Natural killer cell (primary cell): ENCODE measurements around the gene PAX6. TPM values are rescaled to one million over a fixed set of nuclear protein-coding genes. Genes with fewer than 3 reads are reported as not detected.

Experiments
- ATAC-seq, 3 donors: fragments of 150-1000 bp in 2 of 3; fragments of 200-7000 bp in 1 of 3; cut with Tn5 transposase; 1 replicate in 1 of 3; 2 replicates in 2 of 3; pipeline ENCODE4 v1.10.0; 2021; ENCODE audit warnings: mild to moderate bottlenecking in 2 of 3, moderate library complexity in 2 of 3
- DNase-seq, 2 donors: peaks; one replicate each; pipeline versions ENCODE4 v3.0.0 to v3.0.0-alpha.2; 2013 to 2021; ENCODE audit warnings: mixed read lengths in 1 of 2
- H3K27ac ChIP-seq: one replicate; pipeline ENCODE4 v1.5.1; 2013; ENCODE audit warnings: mild to moderate bottlenecking, low read length
- H3K27me3 ChIP-seq: one replicate; pipeline ENCODE4 v1.6.1; 2013; ENCODE audit warnings: low read length; ENCODE audit not compliant: control insufficient read depth, insufficient read depth
- H3K36me3 ChIP-seq: one replicate; pipeline ENCODE4 v1.6.1; 2013; ENCODE audit warnings: low read length; ENCODE audit not compliant: control insufficient read depth, insufficient read depth
- H3K4me1 ChIP-seq: one replicate; pipeline ENCODE4 v1.6.1; 2013; ENCODE audit warnings: low read length; ENCODE audit not compliant: control insufficient read depth, insufficient read depth
- H3K4me3 ChIP-seq: one replicate; pipeline ENCODE4 v1.5.1; 2013; ENCODE audit warnings: low read length
- H3K9me3 ChIP-seq: one replicate; pipeline ENCODE4 v1.6.1; 2013; ENCODE audit warnings: low read length; ENCODE audit not compliant: control insufficient read depth, insufficient read depth
- H3K27ac Mint-ChIP-seq, 2 donors: one replicate each; pipeline ENCODE4 v1.8.0; 2022; ENCODE audit warnings: mild to moderate bottlenecking in 2 of 2, mixed read lengths in 2 of 2, moderate library complexity in 1 of 2
- H3K27me3 Mint-ChIP-seq, 2 donors: one replicate each; pipeline ENCODE4 v1.8.0; 2022; ENCODE audit warnings: low read depth in 2 of 2, mixed read lengths in 2 of 2
- H3K36me3 Mint-ChIP-seq: one replicate; pipeline ENCODE4 v1.8.0; 2022; ENCODE audit warnings: mixed read lengths
- H3K4me1 Mint-ChIP-seq, 2 donors: one replicate each; pipeline ENCODE4 v1.8.0; 2022; ENCODE audit warnings: mixed read lengths in 2 of 2
- H3K4me3 Mint-ChIP-seq: one replicate; pipeline ENCODE4 v1.8.0; 2022; ENCODE audit warnings: mild to moderate bottlenecking, moderate library complexity, mixed read lengths
- H3K9me3 Mint-ChIP-seq, 2 donors: one replicate each; pipeline ENCODE4 v1.8.0; 2022; ENCODE audit warnings: mixed read lengths in 2 of 2
- CTCF ChIP-seq: fragments of 200-600 bp; IDR thresholded peaks from one replicate; pipeline ENCODE4 v1.8.0; 2022; ENCODE audit warnings: antibody characterized with exemption
- WGBS: methylation state at CpG from one replicate; pipeline ENCODE4 v1.1.7; 2013; ENCODE audit warnings: missing lambda C conversion rate; ENCODE audit not compliant: insufficient coverage; 5-methylcytosine and 5-hydroxymethylcytosine counted together
- intact Hi-C: fragments of 100-400 bp; cut with micrococcal nuclease; formaldehyde crosslinking; loops from one replicate; pipeline ENCODE4 v1.14.2; 2022
- total RNA-seq, 4 donors: library from RNA; stranded (reverse); fragments of 120-200 nt in 1 of 4; gene quantifications; one replicate each; pipeline versions ENCODE4 v1.2.3 to v1.2.4, GENCODE V29; 2013 to 2022

Gene PAX6
- total RNA-seq, 3 donors from 2014 or later (not counting 1 experiment from before 2014, with no cell fraction given): not detected

GRCh38 chr11:31770011-31770700 is 41.0 kb downstream of the PAX6 start:
- DNase-seq (no peak), ATAC-seq (no peak)
- Mint-ChIP-seq H3K4me1 (no peaks in the 10 kb centered on the region), H3K27me3 (no peaks in the 10 kb centered on the region), H3K4me3 (no peak overlapping the region), H3K27ac (no peak overlapping the region), H3K9me3 (no peaks in the 10 kb centered on the region), H3K36me3 (no peaks in the 10 kb centered on the region)
- TF ChIP-seq CTCF: no peak
- Histone ChIP-seq H3K36me3 (no peaks in the 10 kb centered on the region), H3K27me3 (no peaks in the 10 kb centered on the region), H3K9me3 (no peaks in the 10 kb centered on the region), H3K4me3 (no peak overlapping the region), H3K4me1 (no peaks in the 10 kb centered on the region), H3K27ac (no peak overlapping the region)
- intact Hi-C loops: no loop called here
- 97% methylated on average over 3 of the region's 3 CpGs for WGBS

- Mint-ChIP-seq H3K9me3 (no peaks in the 10 kb centered on the region), H3K4me1 (no peaks in the 10 kb centered on the region), H3K36me3 (no peaks in the 10 kb centered on the region), H3K4me3 (no peak overlapping the region), H3K27me3 (no peaks in the 10 kb centered on the region), H3K27ac (no peak overlapping the region)
- Histone ChIP-seq H3K4me3 (no peak overlapping the region), H3K9me3 (no peaks in the 10 kb centered on the region), H3K27me3 (no peaks in the 10 kb centered on the region), H3K4me1 (no peaks in the 10 kb centered on the region), H3K36me3 (no peaks in the 10 kb centered on the region), H3K27ac (no peak overlapping the region)
- intact Hi-C loops: no loop called here
- 93% methylated on average over 8 of the region's 9 CpGs for WGBS
- DNase-seq (no peak), ATAC-seq (no peak)
- no peak for TF ChIP-seq CTCF
These were observed 42.1 kb downstream of the PAX6 start for GRCh38 chr11:31768749-31769640.

- H3K36me3 Mint-ChIP-seq: no peaks in the 10 kb centered on the region
- H3K4me3 Mint-ChIP-seq: no peak overlapping the region
- no peak for TF ChIP-seq CTCF
- DNase-seq: no peak
- Histone ChIP-seq H3K4me3 (no peak overlapping the region), H3K27me3 (no peaks in the 10 kb centered on the region), H3K27ac (no peak overlapping the region), H3K36me3 (no peaks in the 10 kb centered on the region), H3K9me3 (no peaks in the 10 kb centered on the region), H3K4me1 (no peaks in the 10 kb centered on the region)
- no peak for ATAC-seq
- no peaks in the 10 kb centered on the region for H3K27me3 Mint-ChIP-seq
- H3K27ac Mint-ChIP-seq: no peak overlapping the region
- H3K4me1 Mint-ChIP-seq: no peaks in the 10 kb centered on the region
- WGBS: 100% methylated on average over 2 of the region's 2 CpGs
- no peaks in the 10 kb centered on the region for H3K9me3 Mint-ChIP-seq
- intact Hi-C loops: no loop called here
These were observed 43.4 kb downstream of the PAX6 start for GRCh38 chr11:31767685-31768084.
